WTC11 (cell line): Measurements from ENCODE around the gene CCDC9. TPM values are rescaled to one million over a fixed set of nuclear protein-coding genes. Genes with fewer than 3 reads are reported as not detected.
"Not testable (repeated sequence)": the region's sequence is repeated elsewhere in the genome, so short reads cannot be mapped to it uniquely, and the experiment has no call there.

Experiments
- ATAC-seq: fragments of 200-7000 bp; cut with Tn5 transposase; 2 replicates; pipeline ENCODE4 v1.10.0; 2021; ENCODE audit warnings: mild to moderate bottlenecking, moderate library complexity
- CTCF ChIA-PET: fragments of 300-600 bp; sonication (Branson Sonifier 250); formaldehyde crosslinking; loops from one replicate; lab custom pipeline; 2021; ENCODE audit warnings: antibody characterized with exemption; lab: Charles Lee
- POLR2A ChIA-PET: fragments of 350-600 bp; sonication (Branson Sonifier 250); formaldehyde crosslinking; loops from one replicate; lab custom pipeline; 2021; ENCODE audit warnings: antibody characterized with exemption; lab: Charles Lee
- DNase-seq: peaks from one replicate; pipeline ENCODE4 v3.0.0; 2021; ENCODE audit warnings: low spot score
- H3K27ac Mint-ChIP-seq: 2 replicates; pipeline ENCODE4 v1.8.0; 2021; ENCODE audit warnings: mixed read lengths
- H3K27me3 Mint-ChIP-seq: 2 replicates; pipeline ENCODE4 v1.8.0; 2021; ENCODE audit warnings: low read depth, mild to moderate bottlenecking, moderate library complexity, mixed read lengths
- H3K36me3 Mint-ChIP-seq: 2 replicates; pipeline ENCODE4 v1.8.0; 2021; ENCODE audit warnings: mixed read lengths
- H3K4me1 Mint-ChIP-seq: 2 replicates; pipeline ENCODE4 v1.8.0; 2022; ENCODE audit warnings: mixed read lengths
- H3K4me3 Mint-ChIP-seq: 2 replicates; pipeline ENCODE4 v1.8.0; 2021; ENCODE audit warnings: mild to moderate bottlenecking, moderate library complexity, mixed read lengths
- H3K9me3 Mint-ChIP-seq: 2 replicates; pipeline ENCODE4 v1.8.0; 2021; ENCODE audit warnings: mixed read lengths
- FOXK1 ChIP-seq: sonication (generic); formaldehyde crosslinking; IDR thresholded peaks from 2 replicates; pipeline ENCODE4 v1.8.0; 2022; ENCODE audit warnings: mild to moderate bottlenecking, moderate library complexity, missing genetic modification reagents
- GTF2I ChIP-seq: fragments of 250-450 bp; sonication (Bioruptor Pico); conservative IDR thresholded peaks from 2 replicates; pipeline ENCODE4 v1.4.0; 2021; ENCODE audit warnings: mild to moderate bottlenecking
- JAZF1 ChIP-seq: fragments of 250-450 bp; sonication (Bioruptor Pico); IDR thresholded peaks from 2 replicates; pipeline ENCODE4 v1.9.0; 2021; ENCODE audit warnings: moderate library complexity, mild to moderate bottlenecking, inconsistent platforms
- KAT7 ChIP-seq: sonication (generic); formaldehyde crosslinking; IDR thresholded peaks from 2 replicates; pipeline ENCODE4 v1.8.1; 2023; ENCODE audit warnings: missing genetic modification reagents, mild to moderate bottlenecking, borderline replicate concordance
- NFE2L1 ChIP-seq: sonication (generic); formaldehyde crosslinking; IDR thresholded peaks from 2 replicates; pipeline ENCODE4 v1.8.1; 2023; ENCODE audit warnings: missing genetic modification reagents
- OVOL2 ChIP-seq: fragments of 250-450 bp; sonication (Bioruptor Pico); IDR thresholded peaks from 2 replicates; pipeline ENCODE4 v1.9.0; 2021; ENCODE audit warnings: mild to moderate bottlenecking, borderline replicate concordance
- PRRX2 ChIP-seq: fragments of 250-450 bp; sonication (Bioruptor Pico); IDR thresholded peaks from 2 replicates; pipeline ENCODE4 v1.8.0; 2021; ENCODE audit warnings: mild to moderate bottlenecking
- SOX15 ChIP-seq: fragments of 250-450 bp; sonication (Bioruptor Pico); IDR thresholded peaks from 2 replicates; pipeline ENCODE4 v1.9.0; 2021; ENCODE audit warnings: mild to moderate bottlenecking
- TP53 ChIP-seq: sonication (generic); formaldehyde crosslinking; IDR thresholded peaks from 2 replicates; pipeline ENCODE4 v1.8.1; 2023; ENCODE audit warnings: mild to moderate bottlenecking, missing genetic modification reagents
- total RNA-seq: library from RNA; stranded (reverse); gene quantifications from 3 replicates; pipeline ENCODE4 v1.2.3, GENCODE V29; 2021
- TF ChIP-seq, protein P1 (sequence below): sonication (generic); formaldehyde crosslinking; IDR thresholded peaks from 2 replicates; pipeline ENCODE4 v1.8.1; 2022; ENCODE audit warnings: low read depth, missing genetic modification reagents, borderline replicate concordance
- TF ChIP-seq, protein P2 (sequence below): sonication (generic); formaldehyde crosslinking; conservative IDR thresholded peaks from 2 replicates; pipeline ENCODE4 v1.8.1; 2023; ENCODE audit warnings: mild to moderate bottlenecking, low read depth, missing genetic modification reagents, moderate library complexity
- TF ChIP-seq, protein P3 (sequence below): fragments of 250-450 bp; sonication (Bioruptor Pico); IDR thresholded peaks from 2 replicates; pipeline ENCODE4 v1.9.0; 2021; ENCODE audit warnings: mild to moderate bottlenecking
- TF ChIP-seq, protein P4 (sequence below): sonication (generic); formaldehyde crosslinking; IDR thresholded peaks from 2 replicates; pipeline ENCODE4 v1.8.0; 2022; ENCODE audit warnings: mild to moderate bottlenecking, missing genetic modification reagents
- TF ChIP-seq, protein P5 (sequence below): sonication (generic); formaldehyde crosslinking; IDR thresholded peaks from 2 replicates; pipeline ENCODE4 v1.8.1; 2023; ENCODE audit warnings: mild to moderate bottlenecking, moderate library complexity, missing genetic modification reagents
- TF ChIP-seq, protein P6 (sequence below): fragments of 200-600 bp; IDR thresholded peaks from 2 replicates; pipeline ENCODE4 v1.8.0; 2022; ENCODE audit warnings: antibody characterized with exemption
- TF ChIP-seq, protein P7 (sequence below): fragments of 250-450 bp; sonication (Bioruptor Pico); IDR thresholded peaks from 2 replicates; pipeline ENCODE4 v1.8.0; 2021; ENCODE audit warnings: mild to moderate bottlenecking
- TF ChIP-seq, protein P8 (sequence below): sonication (generic); formaldehyde crosslinking; IDR thresholded peaks from 2 replicates; pipeline ENCODE4 v1.8.0; 2023; ENCODE audit warnings: missing genetic modification reagents

Gene CCDC9
- total RNA-seq, 1 experiment from 2014 or later: 37.7 TPM

DNA sequence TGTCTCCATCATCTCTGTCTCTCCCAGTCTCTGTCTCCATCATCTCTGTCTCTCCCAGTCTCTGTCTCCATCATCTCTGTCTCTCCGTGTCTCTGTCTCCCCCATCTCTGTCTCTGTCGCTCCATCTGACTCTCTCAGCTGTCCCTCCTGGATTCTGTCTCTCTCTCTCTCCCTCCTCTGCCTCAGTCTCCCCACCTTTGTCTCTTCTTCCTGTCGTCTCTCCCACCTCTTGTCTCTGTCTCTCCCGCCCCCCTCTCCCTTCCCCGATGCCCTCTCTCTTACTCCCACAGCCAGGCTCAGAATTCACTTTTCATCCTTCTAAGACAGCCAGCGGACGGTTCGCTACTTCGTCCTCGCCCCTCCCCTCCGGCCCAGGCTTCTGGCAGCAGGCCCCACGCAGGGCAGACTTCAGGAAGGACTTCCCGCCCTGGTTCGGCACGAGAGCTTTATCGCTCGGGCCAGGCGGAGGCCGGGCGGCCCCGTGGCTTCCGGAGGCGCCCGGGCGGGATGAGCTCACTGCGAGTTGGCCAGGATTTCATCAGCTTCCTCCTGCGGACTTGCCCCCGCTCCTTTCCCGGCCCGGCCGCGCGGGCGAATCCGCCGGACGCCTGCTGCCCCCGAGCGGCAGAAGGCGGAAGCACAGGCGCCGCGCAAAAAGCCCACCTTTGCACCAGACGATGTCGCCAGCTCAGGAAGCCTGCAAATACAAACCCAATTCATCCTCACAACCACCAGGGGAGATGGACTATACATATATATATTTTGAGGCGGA, 12.4 kb upstream of the CCDC9 start (continued):
- TF ChIP-seq, protein P1, sequence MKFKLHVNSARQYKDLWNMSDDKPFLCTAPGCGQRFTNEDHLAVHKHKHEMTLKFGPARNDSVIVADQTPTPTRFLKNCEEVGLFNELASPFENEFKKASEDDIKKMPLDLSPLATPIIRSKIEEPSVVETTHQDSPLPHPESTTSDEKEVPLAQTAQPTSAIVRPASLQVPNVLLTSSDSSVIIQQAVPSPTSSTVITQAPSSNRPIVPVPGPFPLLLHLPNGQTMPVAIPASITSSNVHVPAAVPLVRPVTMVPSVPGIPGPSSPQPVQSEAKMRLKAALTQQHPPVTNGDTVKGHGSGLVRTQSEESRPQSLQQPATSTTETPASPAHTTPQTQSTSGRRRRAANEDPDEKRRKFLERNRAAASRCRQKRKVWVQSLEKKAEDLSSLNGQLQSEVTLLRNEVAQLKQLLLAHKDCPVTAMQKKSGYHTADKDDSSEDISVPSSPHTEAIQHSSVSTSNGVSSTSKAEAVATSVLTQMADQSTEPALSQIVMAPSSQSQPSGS (CRISPR knock-in tag): no peak
- TF ChIP-seq NFE2L1 (CRISPR knock-in tag) (no peak), KAT7 (CRISPR knock-in tag) (0 out of 2 replicates have a peak, but pooled peaks have one; percentile 56), JAZF1 (CRISPR knock-in tag) (no peak), OVOL2 (no peak)
- TF ChIP-seq, protein P2, sequence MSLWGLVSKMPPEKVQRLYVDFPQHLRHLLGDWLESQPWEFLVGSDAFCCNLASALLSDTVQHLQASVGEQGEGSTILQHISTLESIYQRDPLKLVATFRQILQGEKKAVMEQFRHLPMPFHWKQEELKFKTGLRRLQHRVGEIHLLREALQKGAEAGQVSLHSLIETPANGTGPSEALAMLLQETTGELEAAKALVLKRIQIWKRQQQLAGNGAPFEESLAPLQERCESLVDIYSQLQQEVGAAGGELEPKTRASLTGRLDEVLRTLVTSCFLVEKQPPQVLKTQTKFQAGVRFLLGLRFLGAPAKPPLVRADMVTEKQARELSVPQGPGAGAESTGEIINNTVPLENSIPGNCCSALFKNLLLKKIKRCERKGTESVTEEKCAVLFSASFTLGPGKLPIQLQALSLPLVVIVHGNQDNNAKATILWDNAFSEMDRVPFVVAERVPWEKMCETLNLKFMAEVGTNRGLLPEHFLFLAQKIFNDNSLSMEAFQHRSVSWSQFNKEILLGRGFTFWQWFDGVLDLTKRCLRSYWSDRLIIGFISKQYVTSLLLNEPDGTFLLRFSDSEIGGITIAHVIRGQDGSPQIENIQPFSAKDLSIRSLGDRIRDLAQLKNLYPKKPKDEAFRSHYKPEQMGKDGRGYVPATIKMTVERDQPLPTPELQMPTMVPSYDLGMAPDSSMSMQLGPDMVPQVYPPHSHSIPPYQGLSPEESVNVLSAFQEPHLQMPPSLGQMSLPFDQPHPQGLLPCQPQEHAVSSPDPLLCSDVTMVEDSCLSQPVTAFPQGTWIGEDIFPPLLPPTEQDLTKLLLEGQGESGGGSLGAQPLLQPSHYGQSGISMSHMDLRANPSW: no peak
- TF ChIP-seq, protein P3, sequence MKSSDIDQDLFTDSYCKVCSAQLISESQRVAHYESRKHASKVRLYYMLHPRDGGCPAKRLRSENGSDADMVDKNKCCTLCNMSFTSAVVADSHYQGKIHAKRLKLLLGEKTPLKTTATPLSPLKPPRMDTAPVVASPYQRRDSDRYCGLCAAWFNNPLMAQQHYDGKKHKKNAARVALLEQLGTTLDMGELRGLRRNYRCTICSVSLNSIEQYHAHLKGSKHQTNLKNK (CRISPR knock-in tag): no peak
- TF ChIP-seq, protein P4, sequence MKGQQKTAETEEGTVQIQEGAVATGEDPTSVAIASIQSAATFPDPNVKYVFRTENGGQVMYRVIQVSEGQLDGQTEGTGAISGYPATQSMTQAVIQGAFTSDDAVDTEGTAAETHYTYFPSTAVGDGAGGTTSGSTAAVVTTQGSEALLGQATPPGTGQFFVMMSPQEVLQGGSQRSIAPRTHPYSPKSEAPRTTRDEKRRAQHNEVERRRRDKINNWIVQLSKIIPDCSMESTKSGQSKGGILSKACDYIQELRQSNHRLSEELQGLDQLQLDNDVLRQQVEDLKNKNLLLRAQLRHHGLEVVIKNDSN: peak; percentile 45; the same call in 1 of the 2 replicates
- TF ChIP-seq, protein P5, sequence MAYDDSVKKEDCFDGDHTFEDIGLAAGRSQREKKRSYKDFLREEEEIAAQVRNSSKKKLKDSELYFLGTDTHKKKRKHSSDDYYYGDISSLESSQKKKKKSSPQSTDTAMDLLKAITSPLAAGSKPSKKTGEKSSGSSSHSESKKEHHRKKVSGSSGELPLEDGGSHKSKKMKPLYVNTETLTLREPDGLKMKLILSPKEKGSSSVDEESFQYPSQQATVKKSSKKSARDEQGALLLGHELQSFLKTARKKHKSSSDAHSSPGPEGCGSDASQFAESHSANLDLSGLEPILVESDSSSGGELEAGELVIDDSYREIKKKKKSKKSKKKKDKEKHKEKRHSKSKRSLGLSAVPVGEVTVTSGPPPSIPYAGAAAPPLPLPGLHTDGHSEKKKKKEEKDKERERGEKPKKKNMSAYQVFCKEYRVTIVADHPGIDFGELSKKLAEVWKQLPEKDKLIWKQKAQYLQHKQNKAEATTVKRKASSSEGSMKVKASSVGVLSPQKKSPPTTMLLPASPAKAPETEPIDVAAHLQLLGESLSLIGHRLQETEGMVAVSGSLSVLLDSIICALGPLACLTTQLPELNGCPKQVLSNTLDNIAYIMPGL (CRISPR knock-in tag): peak; percentile 87

DNA sequence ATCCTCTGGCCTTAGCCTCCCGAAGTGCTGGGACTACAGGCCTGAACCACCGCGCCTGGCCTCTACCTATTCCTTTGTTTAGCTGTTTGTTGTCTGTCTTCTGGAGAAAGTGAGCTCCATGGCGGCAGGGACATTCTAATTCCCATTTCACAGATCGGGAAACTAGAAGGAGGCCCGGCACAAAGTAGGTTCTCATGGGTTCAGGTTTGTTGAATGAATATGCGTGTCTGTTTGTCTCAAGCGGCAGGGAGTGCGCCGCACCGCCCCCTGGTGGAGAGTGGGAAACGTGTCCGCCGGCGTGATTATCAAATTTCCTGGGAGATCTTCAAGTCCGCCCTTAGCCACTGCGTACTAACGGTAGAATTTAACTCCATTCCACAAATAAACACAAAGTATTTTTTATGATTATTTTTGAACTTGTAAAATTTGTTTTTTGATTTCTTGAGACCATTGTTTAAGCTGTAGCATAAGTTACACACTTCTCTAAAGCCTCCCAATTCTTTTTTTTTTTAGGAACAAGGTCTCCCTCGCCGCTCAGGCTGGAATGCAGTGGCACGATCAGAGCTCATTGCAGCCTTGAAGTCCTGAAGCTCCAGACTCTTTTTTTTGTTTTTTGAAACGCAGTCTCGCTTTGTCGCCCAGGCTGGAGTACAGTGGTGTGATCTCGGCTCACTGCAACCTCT, 8.9 kb upstream of the CCDC9 start:
- H3K4me3 Mint-ChIP-seq: no peak overlapping the region
- peaks cover 56% of the 10 kb centered on the region for H3K27me3 Mint-ChIP-seq
- ChIA-PET CTCF (interaction anchor here (0.6 to 6.1 kb wide), 14 partner anchors 9 to 235 kb away, joined by 3 to 402 read pairs (median 4); partner anchors contain the start of genes CCDC9, INAFM1 and ZC3H4), POLR2A (interaction anchor here (0.5 to 1.0 kb wide), 3 partner anchors 9 to 469 kb away, joined by 3 to 4 read pairs (median 4); partner anchors contain the start of gene CCDC9)
- H3K36me3 Mint-ChIP-seq: no peaks in the 10 kb centered on the region
- H3K27ac Mint-ChIP-seq: no peak overlapping the region
- TF ChIP-seq TP53 (CRISPR knock-in tag) (no peak), GTF2I (CRISPR knock-in tag) (peak; percentile 98), SOX15 (no peak), FOXK1 (CRISPR knock-in tag) (no peak), PRRX2 (0 out of 2 replicates have a peak, but pooled peaks have one; percentile 58)
- TF ChIP-seq, protein P6, sequence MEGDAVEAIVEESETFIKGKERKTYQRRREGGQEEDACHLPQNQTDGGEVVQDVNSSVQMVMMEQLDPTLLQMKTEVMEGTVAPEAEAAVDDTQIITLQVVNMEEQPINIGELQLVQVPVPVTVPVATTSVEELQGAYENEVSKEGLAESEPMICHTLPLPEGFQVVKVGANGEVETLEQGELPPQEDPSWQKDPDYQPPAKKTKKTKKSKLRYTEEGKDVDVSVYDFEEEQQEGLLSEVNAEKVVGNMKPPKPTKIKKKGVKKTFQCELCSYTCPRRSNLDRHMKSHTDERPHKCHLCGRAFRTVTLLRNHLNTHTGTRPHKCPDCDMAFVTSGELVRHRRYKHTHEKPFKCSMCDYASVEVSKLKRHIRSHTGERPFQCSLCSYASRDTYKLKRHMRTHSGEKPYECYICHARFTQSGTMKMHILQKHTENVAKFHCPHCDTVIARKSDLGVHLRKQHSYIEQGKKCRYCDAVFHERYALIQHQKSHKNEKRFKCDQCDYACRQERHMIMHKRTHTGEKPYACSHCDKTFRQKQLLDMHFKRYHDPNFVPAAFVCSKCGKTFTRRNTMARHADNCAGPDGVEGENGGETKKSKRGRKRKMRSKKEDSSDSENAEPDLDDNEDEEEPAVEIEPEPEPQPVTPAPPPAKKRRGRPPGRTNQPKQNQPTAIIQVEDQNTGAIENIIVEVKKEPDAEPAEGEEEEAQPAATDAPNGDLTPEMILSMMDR: peak; percentile 95
- TF ChIP-seq, protein P7, sequence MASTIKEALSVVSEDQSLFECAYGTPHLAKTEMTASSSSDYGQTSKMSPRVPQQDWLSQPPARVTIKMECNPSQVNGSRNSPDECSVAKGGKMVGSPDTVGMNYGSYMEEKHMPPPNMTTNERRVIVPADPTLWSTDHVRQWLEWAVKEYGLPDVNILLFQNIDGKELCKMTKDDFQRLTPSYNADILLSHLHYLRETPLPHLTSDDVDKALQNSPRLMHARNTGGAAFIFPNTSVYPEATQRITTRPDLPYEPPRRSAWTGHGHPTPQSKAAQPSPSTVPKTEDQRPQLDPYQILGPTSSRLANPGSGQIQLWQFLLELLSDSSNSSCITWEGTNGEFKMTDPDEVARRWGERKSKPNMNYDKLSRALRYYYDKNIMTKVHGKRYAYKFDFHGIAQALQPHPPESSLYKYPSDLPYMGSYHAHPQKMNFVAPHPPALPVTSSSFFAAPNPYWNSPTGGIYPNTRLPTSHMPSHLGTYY (CRISPR knock-in tag): 0 out of 2 replicates have a peak, but pooled peaks have one; percentile 48
- TF ChIP-seq, protein P2: no peak
- TF ChIP-seq, protein P8, sequence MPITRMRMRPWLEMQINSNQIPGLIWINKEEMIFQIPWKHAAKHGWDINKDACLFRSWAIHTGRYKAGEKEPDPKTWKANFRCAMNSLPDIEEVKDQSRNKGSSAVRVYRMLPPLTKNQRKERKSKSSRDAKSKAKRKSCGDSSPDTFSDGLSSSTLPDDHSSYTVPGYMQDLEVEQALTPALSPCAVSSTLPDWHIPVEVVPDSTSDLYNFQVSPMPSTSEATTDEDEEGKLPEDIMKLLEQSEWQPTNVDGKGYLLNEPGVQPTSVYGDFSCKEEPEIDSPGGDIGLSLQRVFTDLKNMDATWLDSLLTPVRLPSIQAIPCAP (CRISPR knock-in tag): no peak
- no peaks in the 10 kb centered on the region for H3K9me3 Mint-ChIP-seq
- ATAC-seq: no peak
- peak; percentile 83 for DNase-seq
- peaks cover 12% of the 10 kb centered on the region for H3K4me1 Mint-ChIP-seq

DNA sequence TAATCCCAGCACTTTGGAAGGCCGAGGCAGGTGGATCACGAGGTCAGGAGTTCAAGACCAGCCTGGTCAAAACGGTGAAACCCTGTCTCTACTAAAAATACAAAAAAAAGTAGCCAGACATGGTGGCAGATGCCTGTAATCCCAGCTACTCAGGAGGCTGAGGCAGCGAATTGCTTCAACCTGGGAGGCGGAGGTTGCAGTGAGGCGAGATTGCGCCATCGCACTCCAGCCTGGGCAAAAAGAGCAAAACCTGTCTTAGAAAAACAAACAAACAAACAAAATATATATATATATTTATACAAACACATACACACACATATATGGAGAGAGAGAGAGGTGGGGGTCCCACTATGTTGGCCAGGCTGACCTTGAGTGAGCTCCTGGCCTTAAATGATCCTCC, 3.3 kb upstream of the CCDC9 start:
- DNase-seq, ATAC-seq, H3K27ac Mint-ChIP-seq, H3K36me3 Mint-ChIP-seq, POLR2A ChIA-PET, H3K9me3 Mint-ChIP-seq, H3K4me3 Mint-ChIP-seq: not testable (repeated sequence)
- CTCF ChIA-PET: interaction anchor here (0.6 to 0.8 kb wide), 2 partner anchors 9 to 1787 kb away, joined by 3 to 5 read pairs; no protein-coding TSS in a partner anchor
- peaks cover 13% of the 10 kb centered on the region for H3K4me1 Mint-ChIP-seq
- H3K27me3 Mint-ChIP-seq: peaks cover 49% of the 10 kb centered on the region
